HG02943 (cell line): ENCODE data around the gene KDM1A.
"Not testable (repeated sequence)": the region's sequence is repeated elsewhere in the genome, so short reads cannot be mapped to it uniquely, and the experiment has no call there.

Experiments used
- ATAC-seq: cut with Tn5 transposase; IDR thresholded peaks from one replicate; pipeline ENCODE4 v1.9.1; 2021; ENCODE audit warnings: mild to moderate bottlenecking, low read depth, moderate library complexity; ENCODE audit not compliant: unreplicated experiment

Gene KDM1A

GRCh38 chr1:23010025-23010424, 9.2 kb upstream of the KDM1A start:
- not testable (repeated sequence) for ATAC-seq

DNA sequence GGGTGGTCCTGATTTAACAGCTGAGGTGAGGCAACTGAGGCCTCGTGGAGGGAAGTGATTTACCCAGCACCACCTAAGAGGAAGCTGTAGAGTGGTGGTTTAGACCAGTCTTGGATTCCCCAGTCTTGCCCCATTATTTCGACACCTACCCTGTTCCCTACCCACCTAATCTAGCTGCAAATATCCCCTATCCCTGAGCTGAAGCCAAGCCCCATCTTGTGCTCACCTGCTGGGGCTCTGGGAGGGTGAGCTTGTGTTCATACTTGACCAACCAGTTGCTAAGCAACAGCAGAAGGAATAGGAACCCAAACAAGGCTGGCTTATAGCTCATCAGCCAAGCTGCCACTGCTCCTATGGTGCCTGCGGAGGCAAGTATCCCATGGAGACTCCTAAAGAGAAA, 5.6 kb upstream of the KDM1A start:
- ATAC-seq, result no peak

- ATAC-seq, result no peak
Observed at GRCh38 chr1:23018661-23019093, 591 bp upstream of the KDM1A start.

- peak; percentile 28 for ATAC-seq
Observed at GRCh38 chr1:23019863-23020625, 776 bp downstream of the KDM1A start.

GRCh38 chr1:23020706-23021405, 1.6 kb downstream of the KDM1A start:
- ATAC-seq, result no peak

GRCh38 chr1:23021834-23022233, 2.6 kb downstream of the KDM1A start:
- no peak for ATAC-seq

DNA sequence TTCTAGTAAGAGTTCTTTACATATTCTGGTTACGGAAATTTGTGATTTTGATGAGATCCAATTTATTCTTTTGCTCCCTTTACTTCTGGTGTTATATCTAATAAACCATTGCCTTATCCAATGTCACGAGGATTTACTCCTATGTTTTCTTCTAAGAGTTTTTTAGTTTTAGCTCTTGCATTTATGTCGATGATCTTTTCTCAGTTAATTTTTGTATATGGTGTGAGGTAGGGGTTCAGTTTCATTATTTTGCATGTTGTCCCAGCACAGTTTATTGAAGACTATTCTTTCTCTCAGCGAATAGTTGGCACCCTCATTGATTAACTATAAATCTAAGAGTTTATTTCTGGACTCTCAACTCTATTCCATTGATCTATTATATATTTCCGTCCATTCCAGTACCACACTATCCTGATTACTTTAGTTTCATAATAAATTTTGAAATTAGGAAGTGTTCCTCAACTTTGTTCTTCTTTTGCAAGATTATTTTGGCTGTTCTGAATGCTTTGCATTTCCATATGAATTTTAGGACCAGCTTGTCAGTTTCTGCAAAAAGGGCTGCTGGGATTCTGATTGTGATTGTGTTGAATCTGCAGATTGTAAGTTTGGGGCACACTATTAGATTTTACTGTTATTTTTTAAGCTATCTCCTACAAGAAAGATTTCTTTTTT, 4.0 kb downstream of the KDM1A start:
- ATAC-seq, result no peak

- ATAC-seq, result no peak
Observed at GRCh38 chr1:23026568-23026967, 7.3 kb downstream of the KDM1A start.

GRCh38 chr1:23027352-23027907, 8.2 kb downstream of the KDM1A start:
- no peak for ATAC-seq

GRCh38 chr1:23029337-23029736, 10.1 kb downstream of the KDM1A start:
- no peak for ATAC-seq

DNA sequence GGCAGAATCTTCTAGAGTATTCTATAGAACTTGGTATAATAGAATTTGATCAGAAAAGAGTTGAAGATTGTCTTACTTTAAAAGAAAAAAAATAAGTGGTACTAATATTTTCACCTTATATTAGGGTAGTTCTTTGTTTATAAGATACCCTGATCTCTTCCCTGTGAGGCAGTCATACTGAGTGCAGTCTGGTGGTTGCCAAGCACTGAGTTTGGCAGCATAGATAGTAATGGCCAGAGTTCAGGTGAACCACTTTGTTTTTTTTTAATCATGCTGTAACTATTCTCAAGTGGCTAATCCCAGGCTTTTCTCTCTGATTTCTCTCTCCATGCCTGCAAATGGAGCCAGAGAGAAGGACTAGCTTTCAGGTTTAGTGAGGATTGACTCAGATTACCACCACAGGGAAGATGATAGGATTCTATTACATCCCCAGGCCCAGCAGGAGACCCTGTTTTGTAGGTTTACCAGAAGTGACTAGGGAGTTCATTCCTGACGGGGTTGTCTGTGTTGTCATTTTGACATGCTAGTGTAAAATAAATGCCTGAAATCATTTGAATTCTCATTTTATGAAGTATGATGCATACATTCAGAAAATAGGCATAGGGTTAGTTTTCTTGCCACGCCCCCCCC, 16.7 kb downstream of the KDM1A start:
- ATAC-seq, result no peak

GRCh38 chr1:23037081-23037740, 17.9 kb downstream of the KDM1A start:
- no peak for ATAC-seq

DNA sequence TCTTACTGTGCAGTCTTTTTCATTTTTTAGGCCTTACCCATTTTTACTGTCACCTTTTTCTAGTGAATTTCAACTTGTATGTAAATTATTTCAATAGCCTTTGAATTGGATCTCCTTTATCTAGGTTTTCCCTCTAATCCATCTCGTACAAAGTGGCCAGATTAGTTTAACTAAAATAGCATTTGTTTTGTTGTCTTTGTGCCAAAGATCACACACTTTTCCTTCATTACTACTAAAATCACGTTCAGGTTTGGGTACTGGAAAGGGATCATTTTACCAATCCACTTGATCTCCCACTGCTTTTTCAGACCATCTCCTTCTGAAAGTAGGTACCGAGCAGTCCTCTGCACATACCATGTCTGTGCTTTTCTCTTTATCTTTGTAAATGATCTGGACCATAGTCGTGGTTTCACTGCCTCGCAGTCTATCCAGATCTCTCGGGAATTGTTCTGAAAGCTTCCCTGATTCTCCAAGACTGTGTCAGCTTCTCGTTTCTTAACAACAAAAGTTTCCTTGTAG, 20.1 kb downstream of the KDM1A start:
- no peak for ATAC-seq

GRCh38 chr1:23040509-23040908, 21.2 kb downstream of the KDM1A start:
- ATAC-seq, result no peak

DNA sequence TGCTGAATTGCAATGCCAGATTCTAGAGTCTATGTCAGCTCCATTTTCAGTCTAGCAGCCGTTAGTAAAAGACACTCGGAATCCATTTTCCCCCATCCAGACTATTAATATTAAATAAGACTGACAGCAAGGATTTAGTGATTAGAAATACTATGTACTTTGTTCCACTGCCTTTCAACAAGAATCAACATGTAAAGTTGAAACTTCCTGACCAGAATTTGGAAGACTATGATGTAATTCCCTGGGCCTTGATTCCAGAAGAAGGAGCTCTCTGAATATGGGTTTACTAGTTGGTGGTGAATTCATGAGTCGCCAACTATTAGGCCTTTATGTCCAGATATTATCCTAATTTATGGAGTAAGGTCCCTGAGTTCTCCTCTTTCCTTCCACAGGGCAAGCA, 24.8 kb downstream of the KDM1A start:
- no peak for ATAC-seq

- no peak for ATAC-seq
Observed at GRCh38 chr1:23050201-23050600, 30.9 kb downstream of the KDM1A start.

- no peak for ATAC-seq
Observed at GRCh38 chr1:23051290-23051909, 32.1 kb downstream of the KDM1A start.

DNA sequence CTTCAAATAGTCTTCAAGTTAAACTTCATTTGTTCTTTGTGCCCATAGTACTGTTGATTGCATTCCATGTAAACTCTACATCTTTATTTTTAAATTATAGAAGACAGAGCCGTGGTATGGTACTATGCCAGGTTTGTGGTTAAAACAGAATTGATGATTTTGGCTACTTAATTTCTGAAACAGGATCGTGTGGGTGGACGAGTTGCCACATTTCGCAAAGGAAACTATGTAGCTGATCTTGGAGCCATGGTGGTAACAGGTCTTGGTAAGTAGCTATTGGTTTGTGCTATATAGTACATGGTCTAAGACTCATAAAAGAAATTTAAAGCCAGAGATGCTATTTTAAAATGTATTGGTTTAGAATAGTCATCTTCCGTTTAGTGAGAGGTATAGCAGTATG, 38.0 kb downstream of the KDM1A start:
- ATAC-seq, result no peak

GRCh38 chr1:23062271-23062670, 43.0 kb downstream of the KDM1A start:
- ATAC-seq, result no peak

DNA sequence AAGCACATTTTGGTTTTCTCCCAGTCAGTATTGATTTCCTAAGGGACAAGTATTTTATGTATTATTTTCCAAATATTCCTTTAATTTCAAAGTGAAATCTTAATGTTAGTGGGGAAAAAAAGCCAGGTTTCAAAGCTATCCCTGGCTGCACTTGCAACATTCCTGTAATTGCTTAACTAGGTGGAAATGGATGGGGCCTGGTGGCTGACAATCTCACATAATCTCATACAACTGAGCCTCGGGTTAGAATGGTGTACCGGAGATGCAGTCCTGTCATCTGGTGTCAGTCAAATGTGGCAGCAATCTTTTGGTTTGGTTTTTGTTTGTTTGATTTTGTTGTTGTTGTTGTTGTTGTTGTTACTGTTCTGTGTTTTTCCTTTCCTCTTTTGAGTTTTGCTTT, 46.1 kb downstream of the KDM1A start:
- ATAC-seq, result no peak
